Common myeloid progenitor, CD34-positive (primary cell): ENCODE data around the gene GPD1L.
A peak's percentile ranks its signal among the peaks of the same experiment; 100 is the strongest.
"Not testable (repeated sequence)": the region's sequence is repeated elsewhere in the genome, so short reads cannot be mapped to it uniquely, and the experiment has no call there.

ENCODE experiments used
- CTCF ChIA-PET: fragments of 350-600 bp; sonication (Branson Sonifier 250); formaldehyde crosslinking; loops from one replicate; lab custom pipeline; 2021; ENCODE audit warnings: antibody characterized with exemption; lab: Charles Lee
- POLR2A ChIA-PET: fragments of 350-600 bp; sonication (Branson Sonifier 250); formaldehyde crosslinking; loops from one replicate; lab custom pipeline; 2021; ENCODE audit warnings: antibody characterized with exemption; lab: Charles Lee
- DNase-seq, 3 donors: peaks; one replicate each; pipeline versions ENCODE4 v3.0.0 to v3.0.0-alpha.2; 2013
- H3K27ac ChIP-seq, 2 experiments: 1 replicate in 1 of 2; 2 replicates in 1 of 2; pipeline ENCODE4 v1.7.0; 2013; ENCODE audit warnings: inconsistent platforms in 2 of 2, low read length in 2 of 2, mild to moderate bottlenecking in 2 of 2, low read depth in 1 of 2, moderate library complexity in 1 of 2; ENCODE audit not compliant: severe bottlenecking in 2 of 2, insufficient read depth in 1 of 2, poor library complexity in 1 of 2
- H3K27me3 ChIP-seq, 5 experiments: replicated peaks in 2 of 5; 1 replicate in 3 of 5; 2 replicates in 2 of 5; pipeline versions ENCODE4 v1.6.1 to v1.7.0; 2013; ENCODE audit warnings: low read length in 4 of 5, mild to moderate bottlenecking in 2 of 5, moderate library complexity in 2 of 5, inconsistent platforms in 1 of 5; ENCODE audit not compliant: insufficient read depth in 5 of 5, control insufficient read depth in 4 of 5
- H3K36me3 ChIP-seq, 4 experiments: 1 replicate in 2 of 4; 2 replicates in 2 of 4; pipeline versions ENCODE4 v1.6.1 to v1.7.0; 2013; ENCODE audit warnings: low read length in 3 of 4, control low read depth in 1 of 4, mild to moderate bottlenecking in 1 of 4; ENCODE audit not compliant: control insufficient read depth in 4 of 4, insufficient read depth in 4 of 4
- H3K4me1 ChIP-seq, 4 experiments: 1 replicate in 3 of 4; 2 replicates in 1 of 4; pipeline versions ENCODE4 v1.6.1 to v1.7.1; 2013; ENCODE audit warnings: low read length in 3 of 4, mild to moderate bottlenecking in 3 of 4, control low read depth in 1 of 4, inconsistent platforms in 1 of 4, moderate library complexity in 1 of 4; ENCODE audit not compliant: control insufficient read depth in 4 of 4, insufficient read depth in 4 of 4; ENCODE audit errors: control extremely low read depth in 1 of 4
- H3K4me3 ChIP-seq, 7 experiments: 1 replicate in 4 of 7; 2 replicates in 3 of 7; pipeline versions ENCODE4 v1.5.1 to v1.7.0; 2013; ENCODE audit warnings: mild to moderate bottlenecking in 7 of 7, low read length in 6 of 7, moderate library complexity in 6 of 7, inconsistent platforms in 2 of 7, low read depth in 2 of 7, control low read depth in 1 of 7; ENCODE audit not compliant: insufficient read depth in 4 of 7, control insufficient read depth in 1 of 7; ENCODE audit errors: extremely low read depth in 1 of 7
- H3K9me3 ChIP-seq, 5 experiments: 1 replicate in 4 of 5; 2 replicates in 1 of 5; pipeline versions ENCODE4 v1.6.1 to v1.7.1; 2013; ENCODE audit warnings: low read length in 4 of 5, mild to moderate bottlenecking in 2 of 5, inconsistent platforms in 1 of 5, low read depth in 1 of 5, moderate library complexity in 1 of 5; ENCODE audit not compliant: control insufficient read depth in 4 of 5, insufficient read depth in 2 of 5; ENCODE audit errors: control extremely low read depth in 1 of 5
- WGBS: methylation state at CpG from one replicate; pipeline ENCODE4 v1.1.5; 2013; ENCODE audit not compliant: insufficient coverage; 5-methylcytosine and 5-hydroxymethylcytosine counted together

The GPD1L gene

GRCh38 chr3:32102289-32102688 lies 4.1 kb upstream of the GPD1L start:
- peak in 2 of 3 donors; percentile 14 to 27 for DNase-seq
- peaks cover 0 to 22% (median 9%) of the 10 kb centered on the region in 5 experiments for H3K9me3 ChIP-seq
- H3K36me3 ChIP-seq = no peaks in the 10 kb centered on the region
- CTCF ChIA-PET = interaction anchor here (1.7 kb wide), 1 partner anchor 16 kb away, joined by 4 read pairs; no protein-coding TSS in a partner anchor
- 93% methylated on average over 6 of the region's 7 CpGs for WGBS
- H3K27ac ChIP-seq = no peak overlapping the region
- no peaks in the 10 kb centered on the region for H3K27me3 ChIP-seq
- H3K4me1 ChIP-seq = peaks cover 0 to 10% (median 9%) of the 10 kb centered on the region in 4 experiments
- POLR2A ChIA-PET = no interaction called here
- H3K4me3 ChIP-seq = no peak overlapping the region

GRCh38 chr3:32104492-32104891 lies 1.9 kb upstream of the GPD1L start:
- ChIA-PET POLR2A (no interaction called here), CTCF (interaction anchor here (1.2 kb wide), 1 partner anchor 40 kb away, joined by 4 read pairs; no protein-coding TSS in a partner anchor)
- 100% methylated on average over 1 of the region's 4 CpGs for WGBS
- Histone ChIP-seq H3K27ac (no peak overlapping the region), H3K9me3 (peaks cover 0 to 22% (median 9%) of the 10 kb centered on the region in 5 experiments), H3K4me1 (peaks cover 0 to 15% (median 14%) of the 10 kb centered on the region in 4 experiments), H3K27me3 (no peaks in the 10 kb centered on the region), H3K4me3 (no peak overlapping the region), H3K36me3 (no peaks in the 10 kb centered on the region)
- DNase-seq = no peak

GRCh38 chr3:32105291-32106131 lies 909 bp upstream of the GPD1L start:
- DNase-seq = no peak
- Histone ChIP-seq H3K27me3 (no peaks in the 10 kb centered on the region), H3K9me3 (peaks cover 0 to 19% (median 9%) of the 10 kb centered on the region in 5 experiments), H3K4me1 (peaks cover 0 to 15% (median 14%) of the 10 kb centered on the region in 4 experiments), H3K27ac (no peak overlapping the region), H3K36me3 (no peaks in the 10 kb centered on the region), H3K4me3 (peak overlapping the region in 5 of 7 experiments; percentile 3 to 85 (median 79))
- WGBS = 100% methylated on average over 3 of the region's 7 CpGs
- POLR2A ChIA-PET = interaction anchor here (0.6 to 1.4 kb wide), 3 partner anchors 11 to 228 kb away, joined by 3 to 4 read pairs (median 3); no protein-coding TSS in a partner anchor
- CTCF ChIA-PET = interaction anchor here (1.2 kb wide), 1 partner anchor 39 kb away, joined by 4 read pairs; no protein-coding TSS in a partner anchor

- Histone ChIP-seq H3K4me3 (peak overlapping the region; percentile 53 to 85 (median 66)), H3K4me1 (peaks cover 0 to 15% (median 14%) of the 10 kb centered on the region in 4 experiments), H3K27ac (no peak overlapping the region), H3K9me3 (peaks cover 0 to 10% (median 3%) of the 10 kb centered on the region in 5 experiments), H3K36me3 (no peaks in the 10 kb centered on the region), H3K27me3 (no peaks in the 10 kb centered on the region)
- POLR2A ChIA-PET = interaction anchor here (1.0 to 1.4 kb wide), 2 partner anchors 10 to 22 kb away, joined by 3 to 4 read pairs; no protein-coding TSS in a partner anchor
- no peak for DNase-seq
- WGBS = 1% methylated on average over 33 of the region's 36 CpGs
- CTCF ChIA-PET = interaction anchor here (1.4 kb wide), 1 partner anchor 10 kb away, joined by 5 read pairs; no protein-coding TSS in a partner anchor
These were observed 526 bp downstream of the GPD1L start for GRCh38 chr3:32106929-32107362.

- CTCF ChIA-PET = interaction anchor here (1.4 kb wide), 1 partner anchor 8 kb away, joined by 5 read pairs; no protein-coding TSS in a partner anchor
- 98% methylated on average over 9 of the region's 9 CpGs for WGBS
These were observed 1.8 kb downstream of the GPD1L start for GRCh38 chr3:32108224-32108623.

GRCh38 chr3:32109256-32109655 lies 2.8 kb downstream of the GPD1L start:
- DNase-seq = no peak
- Histone ChIP-seq H3K4me1 (peaks cover 2 to 19% (median 17%) of the 10 kb centered on the region in 4 experiments), H3K27ac (no peak overlapping the region), H3K4me3 (no peak overlapping the region), H3K36me3 (no peaks in the 10 kb centered on the region), H3K9me3 (no peaks in the 10 kb centered on the region), H3K27me3 (no peaks in the 10 kb centered on the region)
- ChIA-PET POLR2A (no interaction called here), CTCF (no interaction called here)
- WGBS = 100% methylated on average over 1 of the region's 2 CpGs

More at GRCh38 chr3:32108224-32108623, 1.8 kb downstream of the GPD1L start:
- H3K9me3 ChIP-seq, DNase-seq, H3K36me3 ChIP-seq, H3K27me3 ChIP-seq, POLR2A ChIA-PET, H3K27ac ChIP-seq, H3K4me3 ChIP-seq: not testable (repeated sequence)
- peaks cover 0 to 15% (median 14%) of the 10 kb centered on the region in 4 experiments for H3K4me1 ChIP-seq
